Heart left ventricle (tissue), 13 donors: ENCODE results near the gene COLEC12.

Source experiments
- POLR2A ChIP-seq, 2 donors: fragments of 450-650 bp; IDR thresholded peaks; one replicate each; pipeline ENCODE4 v1.6.1; 2017; ENCODE audit warnings: antibody characterized with exemption in 2 of 2, mild to moderate bottlenecking in 2 of 2, moderate library complexity in 2 of 2
- TF ChIP-seq, protein P1 (sequence below), 12 donors: fragments of 200-600 bp; sonication (generic) in 4 of 12; IDR thresholded peaks; one replicate each; pipeline versions ENCODE4 v1.5.0 to v1.8.0; 2018 to 2022; ENCODE audit warnings: antibody characterized with exemption in 12 of 12, mild to moderate bottlenecking in 5 of 12
- donor health status: ischemic (EF 13 %, LVEDD 7.1; RV severe dilation, severe dysfunction).
- donor health status: DM: no; HTN: yes; CAD: no.
- donor health status: DM: no; HTN: no; CAD: no.
- donor health status: ischemic (EF 25% LVEDD 6.9; RV normal size, moderate dysfunction).
- donor health status: ischemic (EF 25% LVEDD 5.7; RV mildly dilated, moderate dysfunction).
- donor health status: ischemic (EF 35%, LVEDD 5.7; RV mildly dilated, moderate dysfunction).
- donor health status: nonischemic (EF 11% LVEDD 7.7; RV severe dilation, severe dysfunction).
- donor health status: DM: yes; HTN: yes; CAD: no.
- donor health status: PGD.
- donor health status: ischemic (EF 29% LVEDD 5.4; RV normal size, mild dysfunction).
- donor health status: nonischemic (EF 23%, LVEDD 6.1; RV moderate dilation, normal function).

- TF ChIP-seq, protein P1, sequence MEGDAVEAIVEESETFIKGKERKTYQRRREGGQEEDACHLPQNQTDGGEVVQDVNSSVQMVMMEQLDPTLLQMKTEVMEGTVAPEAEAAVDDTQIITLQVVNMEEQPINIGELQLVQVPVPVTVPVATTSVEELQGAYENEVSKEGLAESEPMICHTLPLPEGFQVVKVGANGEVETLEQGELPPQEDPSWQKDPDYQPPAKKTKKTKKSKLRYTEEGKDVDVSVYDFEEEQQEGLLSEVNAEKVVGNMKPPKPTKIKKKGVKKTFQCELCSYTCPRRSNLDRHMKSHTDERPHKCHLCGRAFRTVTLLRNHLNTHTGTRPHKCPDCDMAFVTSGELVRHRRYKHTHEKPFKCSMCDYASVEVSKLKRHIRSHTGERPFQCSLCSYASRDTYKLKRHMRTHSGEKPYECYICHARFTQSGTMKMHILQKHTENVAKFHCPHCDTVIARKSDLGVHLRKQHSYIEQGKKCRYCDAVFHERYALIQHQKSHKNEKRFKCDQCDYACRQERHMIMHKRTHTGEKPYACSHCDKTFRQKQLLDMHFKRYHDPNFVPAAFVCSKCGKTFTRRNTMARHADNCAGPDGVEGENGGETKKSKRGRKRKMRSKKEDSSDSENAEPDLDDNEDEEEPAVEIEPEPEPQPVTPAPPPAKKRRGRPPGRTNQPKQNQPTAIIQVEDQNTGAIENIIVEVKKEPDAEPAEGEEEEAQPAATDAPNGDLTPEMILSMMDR (IDR thresholded peaks at IDR 0.05), result no peak
- no peak for TF ChIP-seq POLR2A (IDR thresholded peaks at IDR 0.05)
Measured at GRCh38 chr18:303607-304006, 196.9 kb downstream of the COLEC12 start.
